Activated T-cell treated with anti-CD3 and anti-CD28 coated beads for 48 hours (primary cell): Measurements from ENCODE around the gene LTB.

ENCODE experiments used
- DNase-seq: peaks from one replicate; pipeline ENCODE4 v3.0.0-alpha.2; 2020; ENCODE audit warnings: low read depth

Gene LTB

DNA sequence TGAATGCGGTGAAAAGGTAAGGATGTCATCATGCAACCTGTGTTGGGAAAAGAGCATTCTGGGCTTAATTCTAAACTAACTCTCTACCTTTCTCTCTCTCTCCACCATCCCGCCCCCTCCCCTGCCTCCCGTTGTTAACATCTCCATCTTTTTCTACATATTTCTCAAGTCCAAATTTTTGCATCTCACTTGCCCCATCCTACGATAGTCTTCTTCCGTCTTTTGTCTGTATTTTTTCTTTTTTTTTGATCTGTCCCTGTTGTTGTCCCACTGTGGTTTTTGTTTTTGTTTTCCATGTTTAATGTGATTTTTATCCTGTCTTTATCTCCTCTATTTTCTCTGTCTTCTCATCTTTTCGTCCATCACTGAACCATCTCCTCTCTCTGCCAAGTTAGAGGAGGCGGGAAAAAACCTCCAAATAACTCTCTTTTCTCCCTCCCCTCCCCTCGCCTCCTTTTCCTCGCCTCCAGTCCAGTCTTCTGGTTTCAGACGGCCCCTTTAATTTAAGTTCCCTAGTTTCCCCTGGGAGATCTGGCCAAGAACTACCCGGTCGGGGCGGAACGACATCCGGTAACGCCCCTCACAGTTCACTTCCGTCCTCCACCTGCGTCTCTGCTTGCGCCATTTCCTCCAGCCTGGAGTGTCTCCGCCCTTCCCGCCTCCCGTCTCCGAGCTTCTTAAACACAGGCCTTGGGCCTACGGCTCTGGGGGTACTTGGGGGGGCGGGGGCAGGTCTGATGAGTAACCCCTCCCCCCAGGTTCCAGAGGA lies 35.1 kb downstream of the LTB start, which contains the start of gene NFKBIL1:
NFKBIL1 (plus strand) TSS at position 651 of the 769 bp plus-strand sequence; CDS start at position 738, 87 bp downstream.
- peak; percentile 90 for DNase-seq

GRCh38 chr6:31546339-31546957 lies 35.8 kb downstream of the LTB start, which contains the start of gene ATP6V1G2:
Gene ATP6V1G2, minus strand, starts transcription at chr6:31546608. Its CDS starts 49 bp downstream, at chr6:31546559.
- DNase-seq: peak; percentile 88

GRCh38 chr6:31545291-31545690 lies 36.9 kb downstream of the LTB start:
- no peak for DNase-seq

GRCh38 chr6:31544676-31545075 lies 37.5 kb downstream of the LTB start:
- DNase-seq: no peak

DNA sequence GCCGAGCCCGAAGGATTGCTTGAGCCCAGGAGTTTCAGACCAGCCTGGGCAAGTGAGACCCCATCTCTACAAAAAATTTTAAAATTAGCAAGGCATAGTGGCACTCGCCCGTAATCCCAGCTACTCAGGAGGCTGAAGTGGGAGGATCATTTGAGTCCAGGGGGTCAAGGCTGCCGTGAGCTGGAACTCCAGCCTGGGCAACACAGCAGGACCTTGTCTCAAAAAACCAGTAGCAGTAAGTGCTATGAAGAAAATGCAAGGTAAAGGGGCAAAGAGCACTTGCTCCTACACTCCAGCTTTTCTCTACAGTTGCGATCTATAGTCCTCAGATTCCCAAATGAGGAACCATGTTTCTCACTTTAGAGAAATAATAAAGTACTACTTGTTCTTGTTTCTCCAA lies 38.6 kb downstream of the LTB start:
- DNase-seq: no peak

DNA sequence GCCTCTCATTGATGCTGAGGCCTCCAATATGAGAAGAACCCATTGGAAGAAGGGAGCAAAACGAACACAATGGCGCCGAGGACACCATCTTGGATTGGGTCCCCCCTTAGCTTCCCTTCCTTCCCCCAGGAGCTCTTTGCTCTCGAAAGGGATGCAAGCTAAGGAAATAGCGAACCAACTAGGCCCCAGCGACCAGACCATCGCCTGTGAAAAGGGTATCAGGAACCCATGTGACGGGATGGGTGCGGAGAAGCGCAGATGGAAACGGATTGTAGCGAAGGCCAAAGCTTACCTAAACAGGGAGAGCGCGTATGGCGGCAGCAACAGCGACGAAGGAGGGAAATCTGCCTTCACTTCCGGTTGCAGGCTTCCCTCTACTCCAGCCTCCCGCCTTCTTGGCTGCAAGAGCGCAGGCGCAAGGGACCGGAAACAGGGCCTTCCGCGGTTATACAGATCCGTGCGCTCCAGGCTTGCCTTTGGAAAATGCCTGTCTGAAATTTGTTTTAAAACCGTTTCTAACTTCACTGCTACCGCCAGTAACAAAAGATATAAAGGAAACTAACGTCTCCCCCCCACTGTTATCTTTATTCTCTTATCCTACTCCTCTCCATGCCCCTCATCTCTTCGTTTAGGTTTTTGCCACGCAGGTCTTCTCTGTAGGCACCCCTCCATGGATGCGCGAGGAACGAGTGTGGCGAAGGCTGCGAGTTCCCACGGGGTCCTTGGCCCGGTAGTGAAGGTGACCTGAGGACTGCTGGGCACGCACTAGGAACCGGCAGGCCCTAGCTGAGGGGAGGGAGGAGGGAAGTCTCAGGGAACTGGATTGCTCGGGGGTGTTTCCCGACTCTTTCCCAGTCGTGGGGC lies 40.3 kb downstream of the LTB start, which contains the start of gene DDX39B:
DDX39B (minus strand) TSS at position 346 of the 864 bp plus-strand sequence. CDS start 1,471 bp downstream, outside the sequence.
- peak; percentile 89 for DNase-seq

DNA sequence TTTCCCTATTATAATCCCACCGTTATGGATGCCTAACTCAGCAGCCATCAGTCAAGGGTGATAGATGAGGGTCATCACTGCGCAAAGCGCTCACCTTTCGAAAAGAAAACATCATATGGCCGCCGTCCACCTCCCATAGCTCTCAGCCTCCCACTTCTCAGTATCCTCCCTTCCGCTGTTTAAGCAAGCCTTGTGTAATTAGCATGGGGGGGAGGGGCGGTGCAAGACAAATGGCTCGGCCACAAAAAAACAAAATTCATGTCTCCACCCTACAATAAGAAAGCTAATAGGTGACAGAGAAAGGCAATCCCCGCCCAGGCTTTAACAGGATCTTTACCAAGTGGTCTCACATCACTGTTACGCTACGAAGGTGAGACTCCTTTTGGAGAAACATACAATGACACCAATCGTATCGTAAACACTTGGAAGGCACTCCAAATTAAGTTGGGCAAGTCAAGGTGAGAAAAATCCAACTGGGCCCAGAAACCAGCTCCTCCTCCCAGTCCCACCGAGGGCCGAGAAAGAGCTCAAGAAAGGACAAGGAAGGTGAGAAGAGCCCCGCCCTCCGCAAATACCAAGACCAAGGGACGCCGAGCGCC lies 41.1 kb downstream of the LTB start:
- peak; percentile 43 for DNase-seq

DNA sequence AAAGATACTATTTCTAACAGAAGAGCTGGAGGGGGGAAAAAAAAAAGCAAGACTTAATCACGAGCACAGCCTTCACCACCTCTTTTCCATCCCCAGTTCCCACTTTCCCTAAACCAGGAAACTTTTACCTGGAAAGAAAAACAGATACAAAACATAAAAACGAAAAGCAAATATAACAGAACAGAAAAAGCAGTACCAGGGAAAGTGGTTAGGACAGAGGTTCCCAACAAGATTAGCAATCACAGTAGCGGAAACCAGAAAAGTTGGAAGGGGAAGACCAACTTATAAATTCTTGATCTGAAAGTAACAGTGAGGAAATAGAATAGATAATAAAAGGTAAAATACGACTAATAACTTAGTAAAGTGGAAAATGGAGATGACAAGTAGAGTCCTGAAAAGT lies 41.6 kb downstream of the LTB start:
- no peak for DNase-seq

DNA sequence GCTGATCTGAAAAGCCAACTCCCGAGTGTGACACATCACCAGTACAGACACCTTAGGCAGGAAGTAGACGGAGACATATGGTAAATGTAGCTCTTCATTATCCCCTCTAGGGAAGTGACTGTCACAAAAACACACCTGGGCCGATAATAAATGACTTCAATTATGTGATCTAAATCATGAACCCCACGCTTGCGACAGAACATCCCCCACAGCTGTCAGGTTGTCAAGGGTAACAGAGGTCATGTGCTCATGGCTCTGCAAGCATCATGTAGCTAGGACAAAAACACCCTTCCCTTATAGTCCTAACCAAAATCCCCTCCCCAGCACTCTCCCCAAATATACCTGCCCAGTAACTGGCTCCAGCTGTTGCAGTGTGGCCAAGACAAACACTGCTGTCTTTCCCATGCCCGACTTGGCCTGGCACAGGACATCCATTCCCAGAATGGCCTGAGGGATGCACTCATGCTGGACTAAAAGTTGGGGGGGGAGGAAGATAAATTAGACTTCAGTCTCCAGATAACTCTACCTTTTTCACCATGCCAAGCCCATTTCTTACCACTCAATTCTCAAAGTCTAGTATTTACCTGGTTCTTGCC lies 43.3 kb downstream of the LTB start:
- DNase-seq: no peak

DNA sequence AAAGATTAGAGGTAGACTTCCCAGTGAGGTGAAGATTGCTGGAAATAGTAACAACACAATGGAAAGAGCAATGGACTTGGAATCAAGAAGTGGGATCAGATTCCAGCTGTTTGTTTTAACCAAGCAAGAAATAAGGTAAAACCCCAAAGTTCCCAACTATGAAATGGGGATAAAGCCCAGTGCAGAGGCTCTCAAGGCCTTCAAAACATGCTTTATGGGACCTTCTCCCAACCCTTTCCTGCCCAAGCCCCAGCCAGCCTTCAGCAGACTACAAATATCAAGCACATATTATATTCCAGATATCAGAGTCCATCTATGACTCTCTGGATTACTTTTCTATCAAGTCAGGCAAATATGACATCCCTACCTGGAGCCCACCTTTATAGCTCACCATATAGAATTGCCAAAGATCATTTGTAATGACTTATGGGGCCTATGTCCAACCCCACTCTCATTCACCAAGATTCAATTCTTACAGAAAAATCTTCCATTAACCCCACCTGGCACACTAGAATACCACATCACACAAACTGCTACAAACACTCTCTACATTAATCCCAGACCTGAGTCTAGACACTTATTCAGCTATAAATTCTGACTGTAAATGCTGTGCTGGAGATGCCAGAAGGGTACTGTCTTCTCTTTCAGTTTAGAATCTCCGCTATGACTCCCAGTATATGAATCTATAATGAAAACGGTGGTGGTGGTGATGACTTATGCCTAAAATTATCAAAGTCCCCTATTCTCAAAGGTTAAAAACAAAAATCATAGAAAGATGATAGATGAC lies 46.5 kb downstream of the LTB start:
- DNase-seq: no peak

DNA sequence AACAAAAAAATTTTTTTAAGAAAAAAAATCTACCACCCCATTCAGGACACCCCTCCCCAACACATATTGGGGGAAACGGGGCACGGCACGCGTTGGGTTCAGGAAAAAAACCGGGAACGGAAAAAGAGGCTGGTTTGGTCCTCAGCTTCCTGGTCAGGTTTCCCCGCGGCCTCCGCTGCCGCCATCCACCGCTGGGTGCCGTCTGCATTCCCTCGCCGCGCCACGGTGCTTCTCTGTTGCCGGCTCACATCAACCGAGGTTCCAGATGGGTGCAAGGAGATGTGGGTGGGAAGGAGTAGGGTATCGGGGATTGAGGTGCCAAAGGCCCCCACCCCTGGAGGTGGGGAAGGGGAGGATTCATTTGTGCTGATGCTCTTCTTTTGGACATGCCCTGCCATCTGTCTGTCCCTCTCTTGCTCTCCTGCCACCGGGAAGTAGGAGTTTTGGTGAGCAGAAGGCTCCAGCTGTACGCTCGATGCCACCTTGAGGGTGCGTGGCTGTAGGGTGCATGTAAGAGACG lies 47.6 kb downstream of the LTB start:
- no peak for DNase-seq

GRCh38 chr6:31534011-31534410 lies 48.2 kb downstream of the LTB start:
- no peak for DNase-seq

- no peak for DNase-seq
Observed at GRCh38 chr6:31533455-31533841, 48.8 kb downstream of the LTB start.

DNA sequence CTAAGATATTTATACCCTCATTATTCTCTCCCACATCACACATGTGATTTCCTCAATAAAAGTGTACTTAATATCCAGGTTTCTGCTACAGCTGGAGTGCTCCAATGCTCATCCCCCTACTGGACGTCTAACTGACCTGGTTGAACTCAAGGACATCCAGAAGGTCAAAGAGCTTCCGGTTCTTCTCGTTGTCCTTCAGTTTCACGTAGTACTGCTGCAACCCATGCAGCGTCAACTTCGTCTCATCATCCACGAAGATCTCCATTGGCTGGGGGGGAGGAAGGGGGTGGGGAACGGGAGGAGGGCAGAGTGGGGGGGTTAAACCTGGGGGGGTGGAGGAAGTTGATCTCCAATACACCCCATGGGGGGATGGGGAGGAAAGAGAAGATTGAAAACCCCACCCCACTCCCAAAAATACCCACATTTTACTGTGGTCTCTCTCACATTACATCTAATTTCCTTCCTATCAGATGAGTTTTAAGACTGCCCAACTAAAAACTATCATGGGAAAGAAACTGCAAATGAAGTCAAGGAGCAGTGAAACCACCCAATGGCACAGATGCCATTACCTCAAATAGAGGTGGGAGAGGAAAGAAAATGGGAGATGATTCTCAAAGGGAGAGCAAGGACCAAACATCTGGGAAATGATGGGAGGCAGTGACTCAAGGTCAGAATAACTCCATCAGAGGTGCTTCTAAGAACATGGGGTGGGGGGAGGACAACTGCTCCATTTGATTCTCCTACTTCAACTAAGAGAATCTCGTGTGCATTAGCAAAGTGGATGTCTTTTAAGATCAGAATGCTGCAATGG lies 49.4 kb downstream of the LTB start:
- no peak for DNase-seq

- DNase-seq: no peak
Observed at GRCh38 chr6:31531771-31532643, 50.2 kb downstream of the LTB start.

GRCh38 chr6:31531162-31531561 lies 51.1 kb downstream of the LTB start:
- DNase-seq: no peak

DNA sequence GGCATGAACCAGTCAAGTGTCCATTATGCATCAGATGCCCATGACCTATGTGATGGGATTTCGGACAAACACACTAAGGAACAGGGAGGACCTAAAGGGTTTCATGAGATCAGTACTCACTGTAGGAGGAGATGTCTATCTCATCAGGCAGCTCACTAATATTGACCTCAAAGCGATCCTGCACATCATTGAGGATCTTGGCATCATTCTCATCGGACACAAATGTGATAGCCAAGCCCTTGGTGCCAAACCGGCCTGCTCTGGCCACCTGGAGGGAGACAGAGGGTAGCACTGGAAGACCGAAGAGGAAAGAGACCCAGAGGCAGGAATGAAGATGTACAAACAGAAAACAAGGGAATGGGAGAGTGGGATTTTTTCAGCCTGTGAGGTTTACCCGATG lies 51.6 kb downstream of the LTB start:
- no peak for DNase-seq
